Measurements from ENCODE around the gene NTNG2. TPM values are rescaled to one million over a fixed set of nuclear protein-coding genes. Genes with fewer than 3 reads are reported as not detected.

The NTNG2 gene
- total and polyA plus RNA-seq, 9 of the 15 experiments (the other 6 are each of a cell fraction or from before 2014, with no cell fraction given) = 0.01 to 0.11 (median 0.09) TPM; not detected in 6

- TF ChIP-seq ZNF280A (IDR thresholded peaks at IDR 0.05; ENCODE audit: low read depth, partially characterized antibody) (no peak), PKNOX1 (IDR thresholded peaks at IDR 0.05) (no peak), ZFP36 (IDR thresholded peaks at IDR 0.05; ENCODE audit: low read depth, low read length, partially characterized antibody) (no peak), L3MBTL2 (IDR thresholded peaks at IDR 0.05) (no peak), IRF1 (CRISPR knock-in tag; IDR thresholded peaks at IDR 0.05; ENCODE audit: borderline replicate concordance) (peak; percentile 52; the same call in 1 of the 2 replicates), CBFA2T3 (IDR thresholded peaks at IDR 0.05) (no peak), ZMIZ1 (IDR thresholded peaks at IDR 0.05; ENCODE audit: low read depth in 2 of 2, low read length in 2 of 2) (no peak), HOMEZ (CRISPR knock-in tag; IDR thresholded peaks at IDR 0.05) (no peak), MYNN (IDR thresholded peaks at IDR 0.05) (no peak), MYNN (CRISPR knock-in tag; IDR thresholded peaks at IDR 0.05) (peak; percentile 77; the same call in 1 of the 2 replicates), ID3 (CRISPR knock-in tag; IDR thresholded peaks at IDR 0.05) (no peak), ID3 (tag; IDR thresholded peaks at IDR 0.05) (no peak), SMAD2 (IDR thresholded peaks at IDR 0.05; ENCODE audit: low read depth, low read length) (no peak), ZNF175 (CRISPR knock-in tag; IDR thresholded peaks at IDR 0.05; ENCODE audit: low read depth) (no peak), MEF2A (IDR thresholded peaks at IDR 0.05; ENCODE audit: control insufficient read depth, low read depth, low read length) (no peak), NR4A1 (CRISPR knock-in tag; IDR thresholded peaks at IDR 0.05) (no peak), NR4A1 (tag; IDR thresholded peaks at IDR 0.05) (no peak), GATA2 (CRISPR knock-in tag; IDR thresholded peaks at IDR 0.05) (no peak), TCF3 (CRISPR knock-in tag; IDR thresholded peaks at IDR 0.05) (no peak)
Observed at GRCh38 chr9:132114102-132114707, 47.7 kb upstream of the NTNG2 start (continued).
